Measurements from ENCODE around the gene SPATA7.

Gene SPATA7

GRCh38 chr14:88437658-88438057, 52.2 kb downstream of the SPATA7 start:
- H3K27me3 Mint-ChIP-seq, result no peaks in the 10 kb centered on the region
- no peak overlapping the region for H3K27ac Mint-ChIP-seq
- H3K4me1 Mint-ChIP-seq, result no peaks in the 10 kb centered on the region
- peaks cover 2 to 12% of the 10 kb centered on the region in 2 donors for H3K36me3 Mint-ChIP-seq
- ATAC-seq (replicated peaks), result no peak
- no peaks in the 10 kb centered on the region for H3K9me3 Mint-ChIP-seq
- DNase-seq, result no peak
- no peak overlapping the region for H3K4me3 Mint-ChIP-seq

GRCh38 chr14:88439088-88439487, 53.6 kb downstream of the SPATA7 start:
- H3K27ac Mint-ChIP-seq, result no peak overlapping the region
- no peaks in the 10 kb centered on the region for H3K9me3 Mint-ChIP-seq
- H3K36me3 Mint-ChIP-seq, result peaks cover 3 to 12% of the 10 kb centered on the region in 2 donors
- ATAC-seq (replicated peaks), result no peak
- H3K4me1 Mint-ChIP-seq, result no peaks in the 10 kb centered on the region
- no peak overlapping the region for H3K4me3 Mint-ChIP-seq
- no peaks in the 10 kb centered on the region for H3K27me3 Mint-ChIP-seq
- DNase-seq, result no peak

GRCh38 chr14:88452231-88452630, 66.8 kb downstream of the SPATA7 start:
- Mint-ChIP-seq H3K27ac (no peak overlapping the region), H3K4me3 (no peak overlapping the region), H3K9me3 (peaks cover 4 to 10% of the 10 kb centered on the region in 2 donors), H3K27me3 (no peaks in the 10 kb centered on the region), H3K4me1 (no peaks in the 10 kb centered on the region), H3K36me3 (peaks cover 27 to 43% of the 10 kb centered on the region in 2 donors)
- DNase-seq (no peak), ATAC-seq (replicated peaks) (no peak)

GRCh38 chr14:88454886-88455285, 69.4 kb downstream of the SPATA7 start:
- no peak for ATAC-seq (replicated peaks)
- Mint-ChIP-seq H3K36me3 (peaks cover 25 to 46% of the 10 kb centered on the region in 2 donors), H3K9me3 (peaks cover 7 to 8% of the 10 kb centered on the region in 2 donors), H3K27me3 (no peaks in the 10 kb centered on the region), H3K4me3 (no peak overlapping the region), H3K4me1 (no peaks in the 10 kb centered on the region), H3K27ac (no peak overlapping the region)
- DNase-seq, result no peak

- DNase-seq, result no peak
- Mint-ChIP-seq H3K4me1 (no peaks in the 10 kb centered on the region), H3K4me3 (no peak overlapping the region), H3K9me3 (peaks cover 3 to 5% of the 10 kb centered on the region in 2 donors), H3K27ac (no peak overlapping the region), H3K36me3 (peaks cover 25 to 35% of the 10 kb centered on the region in 2 donors), H3K27me3 (no peaks in the 10 kb centered on the region)
- ATAC-seq (replicated peaks), result no peak
Observed at GRCh38 chr14:88463318-88463717, 77.9 kb downstream of the SPATA7 start.

- Mint-ChIP-seq H3K9me3 (no peaks in the 10 kb centered on the region), H3K4me3 (no peak overlapping the region)
- no peak for DNase-seq
Observed at GRCh38 chr14:88468406-88468805, 82.9 kb downstream of the SPATA7 start.

GRCh38 chr14:88470542-88471440, 85.3 kb downstream of the SPATA7 start:
- no peaks in the 10 kb centered on the region for H3K27me3 Mint-ChIP-seq
- H3K9me3 Mint-ChIP-seq, result no peaks in the 10 kb centered on the region
- no peak overlapping the region for H3K27ac Mint-ChIP-seq
- no peak overlapping the region for H3K4me3 Mint-ChIP-seq
- no peak for ATAC-seq (replicated peaks)
- H3K4me1 Mint-ChIP-seq, result no peaks in the 10 kb centered on the region
- no peaks in the 10 kb centered on the region for H3K36me3 Mint-ChIP-seq
- no peak for DNase-seq

More at GRCh38 chr14:88468406-88468805, 82.9 kb downstream of the SPATA7 start:
- H3K4me1 Mint-ChIP-seq, result no peaks in the 10 kb centered on the region
- H3K27ac Mint-ChIP-seq, result no peak overlapping the region
- ATAC-seq (replicated peaks), result no peak
- H3K36me3 Mint-ChIP-seq, result peaks cover 0 to 3% of the 10 kb centered on the region in 2 donors
- no peaks in the 10 kb centered on the region for H3K27me3 Mint-ChIP-seq

GRCh38 chr14:88473791-88474190, 88.3 kb downstream of the SPATA7 start:
- ATAC-seq (replicated peaks) (no peak), DNase-seq (no peak)
- Mint-ChIP-seq H3K27me3 (no peaks in the 10 kb centered on the region), H3K4me1 (no peaks in the 10 kb centered on the region), H3K4me3 (no peak overlapping the region), H3K36me3 (no peaks in the 10 kb centered on the region), H3K27ac (no peak overlapping the region), H3K9me3 (no peaks in the 10 kb centered on the region)

GRCh38 chr14:88476214-88476774, 90.8 kb downstream of the SPATA7 start:
- no peaks in the 10 kb centered on the region for H3K36me3 Mint-ChIP-seq
- peaks cover 0 to 2% of the 10 kb centered on the region in 2 donors for H3K9me3 Mint-ChIP-seq
- peaks cover 0 to 2% of the 10 kb centered on the region in 2 donors for H3K27me3 Mint-ChIP-seq
- no peak overlapping the region for H3K4me3 Mint-ChIP-seq
- H3K27ac Mint-ChIP-seq, result no peak overlapping the region
- no peaks in the 10 kb centered on the region for H3K4me1 Mint-ChIP-seq
- DNase-seq (no peak), ATAC-seq (replicated peaks) (no peak)

- ATAC-seq (replicated peaks) (no peak), DNase-seq (no peak)
- no peaks in the 10 kb centered on the region for H3K4me1 Mint-ChIP-seq
- H3K9me3 Mint-ChIP-seq, result peaks cover 0 to 2% of the 10 kb centered on the region in 2 donors
- H3K27me3 Mint-ChIP-seq, result peaks cover 1 to 6% of the 10 kb centered on the region in 2 donors
- no peaks in the 10 kb centered on the region for H3K36me3 Mint-ChIP-seq
- H3K4me3 Mint-ChIP-seq, result no peak overlapping the region
- H3K27ac Mint-ChIP-seq, result no peak overlapping the region
Observed at GRCh38 chr14:88476825-88477224, 91.4 kb downstream of the SPATA7 start.

- peaks cover 0 to 2% of the 10 kb centered on the region in 2 donors for H3K9me3 Mint-ChIP-seq
- no peaks in the 10 kb centered on the region for H3K36me3 Mint-ChIP-seq
- no peaks in the 10 kb centered on the region for H3K4me1 Mint-ChIP-seq
- ATAC-seq (replicated peaks) (no peak), DNase-seq (no peak)
- no peak overlapping the region for H3K27ac Mint-ChIP-seq
- H3K27me3 Mint-ChIP-seq, result peaks cover 10 to 13% of the 10 kb centered on the region in 2 donors
- no peak overlapping the region for H3K4me3 Mint-ChIP-seq
Observed at GRCh38 chr14:88477513-88478250, 92.2 kb downstream of the SPATA7 start.

GRCh38 chr14:88478931-88479330, 93.5 kb downstream of the SPATA7 start:
- peaks cover 0 to 2% of the 10 kb centered on the region in 2 donors for H3K9me3 Mint-ChIP-seq
- no peak overlapping the region for H3K27ac Mint-ChIP-seq
- H3K36me3 Mint-ChIP-seq, result no peaks in the 10 kb centered on the region
- DNase-seq (no peak), ATAC-seq (replicated peaks) (no peak)
- H3K4me1 Mint-ChIP-seq, result no peaks in the 10 kb centered on the region
- H3K4me3 Mint-ChIP-seq, result no peak overlapping the region
- H3K27me3 Mint-ChIP-seq, result peaks cover 11 to 20% of the 10 kb centered on the region in 2 donors

- Mint-ChIP-seq H3K27me3 (peaks cover 11 to 20% of the 10 kb centered on the region in 2 donors), H3K36me3 (no peaks in the 10 kb centered on the region), H3K4me3 (no peak overlapping the region), H3K4me1 (no peaks in the 10 kb centered on the region), H3K9me3 (peaks cover 0 to 2% of the 10 kb centered on the region in 2 donors), H3K27ac (no peak overlapping the region)
- ATAC-seq (replicated peaks), result no peak
- no peak for DNase-seq
Observed at GRCh38 chr14:88479574-88479987, 94.1 kb downstream of the SPATA7 start.

GRCh38 chr14:88481059-88481458, 95.6 kb downstream of the SPATA7 start:
- no peak overlapping the region for H3K27ac Mint-ChIP-seq
- H3K9me3 Mint-ChIP-seq, result peaks cover 0 to 2% of the 10 kb centered on the region in 2 donors
- DNase-seq, result no peak
- H3K4me1 Mint-ChIP-seq, result no peaks in the 10 kb centered on the region
- H3K36me3 Mint-ChIP-seq, result no peaks in the 10 kb centered on the region
- peaks cover 11 to 20% of the 10 kb centered on the region in 2 donors for H3K27me3 Mint-ChIP-seq
- H3K4me3 Mint-ChIP-seq, result no peak overlapping the region
- no peak for ATAC-seq (replicated peaks)
